Osteoblast (primary cell): ENCODE data around the gene TLCD3B. TPM values are rescaled to one million over a fixed set of nuclear protein-coding genes. Genes with fewer than 3 reads are reported as not detected.

ENCODE experiments used
- DNase-seq: peaks from one replicate; pipeline ENCODE4 v3.0.0; 2011; ENCODE audit warnings: low spot score, mixed read lengths; ENCODE audit not compliant: insufficient read length; ENCODE audit errors: missing footprints
- H2AFZ ChIP-seq: 2 replicates; pipeline ENCODE4 v1.6.0; 2011; ENCODE audit warnings: mild to moderate bottlenecking, low read length
- H3K27ac ChIP-seq: 2 replicates; pipeline ENCODE4 v1.5.1; 2011; ENCODE audit warnings: mild to moderate bottlenecking, low read depth, low read length, moderate library complexity
- H3K27me3 ChIP-seq: 2 replicates; pipeline ENCODE4 v1.6.0; 2012; ENCODE audit warnings: mild to moderate bottlenecking, control low read depth, inconsistent platforms, low read length, moderate library complexity; ENCODE audit not compliant: insufficient read depth
- H3K36me3 ChIP-seq: 2 replicates; pipeline ENCODE4 v1.5.1; 2011; ENCODE audit warnings: mild to moderate bottlenecking, low read length, control low read depth, moderate library complexity; ENCODE audit not compliant: insufficient read depth
- H3K4me1 ChIP-seq: 2 replicates; pipeline ENCODE4 v1.5.1; 2011; ENCODE audit warnings: mild to moderate bottlenecking, low read length, control low read depth, moderate library complexity; ENCODE audit not compliant: insufficient read depth
- H3K4me2 ChIP-seq: 2 replicates; pipeline ENCODE4 v1.6.0; 2011; ENCODE audit warnings: mild to moderate bottlenecking, low read length; ENCODE audit not compliant: insufficient read depth
- H3K4me3 ChIP-seq: fragments of 200-600 bp; sonication (generic); 3 replicates; pipeline ENCODE4 v1.5.1; 2012; ENCODE audit warnings: mild to moderate bottlenecking, low read length, inconsistent platforms; ENCODE audit not compliant: insufficient read depth
- H3K79me2 ChIP-seq: 2 replicates; pipeline ENCODE4 v1.6.0; 2012; ENCODE audit warnings: mild to moderate bottlenecking, low read length, control low read depth, inconsistent platforms; ENCODE audit not compliant: insufficient read depth
- H3K9me3 ChIP-seq: 2 replicates; pipeline ENCODE4 v1.5.1; 2011; ENCODE audit warnings: low read depth, low read length, control low read depth
- H4K20me1 ChIP-seq: 2 replicates; pipeline ENCODE4 v1.6.0; 2012; ENCODE audit warnings: mild to moderate bottlenecking, low read length, control low read depth; ENCODE audit not compliant: insufficient read depth
- CTCF ChIP-seq: IDR thresholded peaks from 2 replicates; pipeline ENCODE4 v1.5.1; 2011; ENCODE audit warnings: mild to moderate bottlenecking, low read depth, low read length, moderate library complexity; ENCODE audit errors: extremely low read depth
- total RNA-seq: library from RNA; depleted of rRNA; stranded (reverse); fragments of >200 nt; gene quantifications from 2 replicates; pipeline ENCODE4 v1.2.3, GENCODE V29; 2012

The TLCD3B gene
- total RNA-seq, 1 donor: 0.36 TPM

- TF ChIP-seq CTCF: no peak
- H3K27me3 ChIP-seq: no peaks in the 10 kb centered on the region
- peak overlapping the region; percentile 93 for H3K4me2 ChIP-seq
- H3K4me1 ChIP-seq: peaks cover 47% of the 10 kb centered on the region
- peaks cover 45% of the 10 kb centered on the region for H3K36me3 ChIP-seq
- H2AFZ ChIP-seq: peak overlapping the region; percentile 83
- peak overlapping the region; percentile 95 for H3K4me3 ChIP-seq
- H3K27ac ChIP-seq: peak overlapping the region; percentile 96
- DNase-seq: no peak
- peaks cover 45% of the 10 kb centered on the region for H3K79me2 ChIP-seq
- no peaks in the 10 kb centered on the region for H3K9me3 ChIP-seq
- H4K20me1 ChIP-seq: peaks cover 40% of the 10 kb centered on the region
These were observed 33.6 kb upstream of the TLCD3B start for GRCh38 chr16:30064729-30065101.

GRCh38 chr16:30063893-30064728 lies 33.0 kb upstream of the TLCD3B start:
- Histone ChIP-seq H3K27me3 (no peaks in the 10 kb centered on the region), H3K27ac (peak overlapping the region; percentile 96), H3K79me2 (peaks cover 38% of the 10 kb centered on the region), H3K36me3 (peaks cover 41% of the 10 kb centered on the region), H2AFZ (peak overlapping the region; percentile 83), H4K20me1 (peaks cover 34% of the 10 kb centered on the region), H3K4me1 (peaks cover 41% of the 10 kb centered on the region), H3K4me2 (peak overlapping the region; percentile 93), H3K4me3 (peak overlapping the region; percentile 95), H3K9me3 (no peaks in the 10 kb centered on the region)
- peak; percentile 8 for TF ChIP-seq CTCF
- DNase-seq: peak; percentile 89

DNA sequence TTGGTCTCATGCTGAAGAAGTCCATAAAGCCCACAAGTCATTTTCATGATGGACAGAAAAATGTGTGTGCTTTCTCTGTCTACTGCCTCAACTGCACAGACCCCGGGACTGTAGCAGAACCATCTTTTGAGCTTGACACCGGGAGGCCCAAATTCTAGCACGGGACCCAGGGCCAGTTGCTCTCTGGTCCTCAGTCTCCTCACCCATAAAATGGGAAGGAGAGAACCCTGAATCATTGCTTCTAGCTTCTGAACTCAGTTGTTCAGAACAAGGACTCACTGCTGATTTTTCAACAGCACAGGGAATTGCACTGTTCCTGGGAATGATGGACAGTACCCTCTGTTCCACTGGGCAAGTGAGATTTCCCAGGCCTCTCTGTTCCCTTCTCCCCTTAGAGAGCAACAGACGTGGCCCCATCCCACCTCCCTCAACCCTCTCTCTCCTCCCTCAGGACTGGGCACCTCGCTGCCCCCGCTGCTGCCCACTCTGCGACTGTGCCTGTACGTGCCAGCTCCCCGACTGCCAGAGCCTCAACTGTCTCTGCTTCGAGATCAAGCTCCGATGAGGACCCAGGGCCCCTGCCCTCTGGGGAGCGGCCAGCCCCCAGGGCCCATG lies 32.3 kb upstream of the TLCD3B start:
- Histone ChIP-seq H3K4me1 (peaks cover 34% of the 10 kb centered on the region), H3K79me2 (peaks cover 31% of the 10 kb centered on the region), H3K36me3 (peaks cover 38% of the 10 kb centered on the region), H2AFZ (peak overlapping the region; percentile 83), H4K20me1 (peaks cover 27% of the 10 kb centered on the region), H3K4me2 (peak overlapping the region; percentile 93), H3K4me3 (peak overlapping the region; percentile 95), H3K27ac (peak overlapping the region; percentile 96), H3K27me3 (no peaks in the 10 kb centered on the region), H3K9me3 (no peaks in the 10 kb centered on the region)
- peak; percentile 76 for DNase-seq
- TF ChIP-seq CTCF: no peak
